ENCODE data around the gene MRPS31. TPM values are rescaled to one million over a fixed set of nuclear protein-coding genes. Genes with fewer than 3 reads are reported as not detected.
"Not testable (repeated sequence)": the region's sequence is repeated elsewhere in the genome, so short reads cannot be mapped to it uniquely, and the experiment has no call there.

Gene MRPS31
- polyA plus RNA-seq, 1 of the 3 experiments (the other 2 are of a cell fraction) = 13.3 TPM

GRCh38 chr13:40749327-40749726, 21.7 kb downstream of the MRPS31 start:
- ChIA-PET CTCF (no interaction called here), POLR2A (no interaction called here)
- Histone ChIP-seq H3K4me1 (ENCODE audit: control insufficient read depth in 1 of 2, insufficient read depth in 2 of 2, low read depth in 1 of 2, low read length in 1 of 2) (no peaks in the 10 kb centered on the region), H3F3A (replicated peaks; ENCODE audit: insufficient read depth) (peaks cover 7% of the 10 kb centered on the region), H3K4me2 (no peak overlapping the region), H3K27me3 (ENCODE audit: insufficient read depth) (no peaks in the 10 kb centered on the region), H3K9me2 (no peaks in the 10 kb centered on the region), H3K36me3 (replicated peaks in 1 of 2; ENCODE audit: control insufficient read depth in 1 of 2, insufficient read depth in 2 of 2, low read length in 1 of 2) (peaks cover 45 to 61% of the 10 kb centered on the region in 2 experiments), H3K9ac (no peak overlapping the region), H3K79me2 (ENCODE audit: insufficient read depth) (no peaks in the 10 kb centered on the region), H3K27ac (ENCODE audit: low read depth in 2 of 2, low read length in 1 of 2) (no peak overlapping the region), H3K9me3 (no peaks in the 10 kb centered on the region), H3K4me3 (ENCODE audit: low read depth in 2 of 2, low read length in 1 of 2) (no peak overlapping the region), H2AFZ (ENCODE audit: low read depth) (no peak overlapping the region), H4K20me1 (ENCODE audit: insufficient read depth) (no peaks in the 10 kb centered on the region)
- DNase-seq = no peak
- TF ChIP-seq CTCF (IDR thresholded peaks at IDR 0.05) (peak; percentile 50), RFX5 (IDR thresholded peaks at IDR 0.05; ENCODE audit: low read length) (no peak)
- 84% methylated on average over 1 of the region's 1 CpG for WGBS (ENCODE audit: low lambda C conversion rate)

- H3K4me3 ChIP-seq (ENCODE audit: low read depth in 2 of 2, low read length in 1 of 2); H3K79me2 ChIP-seq (ENCODE audit: insufficient read depth); H3K9me3 ChIP-seq; H3F3A ChIP-seq (replicated peaks; ENCODE audit: insufficient read depth); H3K4me2 ChIP-seq; H3K36me3 ChIP-seq (replicated peaks in 1 of 2; ENCODE audit: control insufficient read depth in 1 of 2, insufficient read depth in 2 of 2, low read length in 1 of 2); DNase-seq; CTCF ChIA-PET; H2AFZ ChIP-seq (ENCODE audit: low read depth); H3K9ac ChIP-seq; H3K9me2 ChIP-seq; POLR2A ChIA-PET; H3K27me3 ChIP-seq (ENCODE audit: insufficient read depth); H3K27ac ChIP-seq (ENCODE audit: low read depth in 2 of 2, low read length in 1 of 2); H4K20me1 ChIP-seq (ENCODE audit: insufficient read depth); H3K4me1 ChIP-seq (ENCODE audit: control insufficient read depth in 1 of 2, insufficient read depth in 2 of 2, low read depth in 1 of 2, low read length in 1 of 2): not testable (repeated sequence)
- WGBS (ENCODE audit: low lambda C conversion rate) = 97% methylated on average over 8 of the region's 11 CpGs
Measured at GRCh38 chr13:40735232-40735548, 35.8 kb downstream of the MRPS31 start.

GRCh38 chr13:40734536-40735231, 36.3 kb downstream of the MRPS31 start:
- H3K4me1 ChIP-seq (ENCODE audit: control insufficient read depth in 1 of 2, insufficient read depth in 2 of 2, low read depth in 1 of 2, low read length in 1 of 2); H3K36me3 ChIP-seq (replicated peaks in 1 of 2; ENCODE audit: control insufficient read depth in 1 of 2, insufficient read depth in 2 of 2, low read length in 1 of 2); POLR2A ChIA-PET; CTCF ChIA-PET; H3K4me2 ChIP-seq; H4K20me1 ChIP-seq (ENCODE audit: insufficient read depth); H3F3A ChIP-seq (replicated peaks; ENCODE audit: insufficient read depth); H3K4me3 ChIP-seq (ENCODE audit: low read depth in 2 of 2, low read length in 1 of 2); H3K9ac ChIP-seq; H3K27ac ChIP-seq (ENCODE audit: low read depth in 2 of 2, low read length in 1 of 2); H3K79me2 ChIP-seq (ENCODE audit: insufficient read depth); H2AFZ ChIP-seq (ENCODE audit: low read depth); H3K9me2 ChIP-seq; DNase-seq; H3K27me3 ChIP-seq (ENCODE audit: insufficient read depth); H3K9me3 ChIP-seq: not testable (repeated sequence)
- WGBS (ENCODE audit: low lambda C conversion rate) = 94% methylated on average over 24 of the region's 24 CpGs

- WGBS (ENCODE audit: low lambda C conversion rate) = 100% methylated on average over 1 of the region's 1 CpG
- TF ChIP-seq MXI1 (IDR thresholded peaks at IDR 0.05; ENCODE audit: low read depth, low read length) (no peak), GATA2 (CRISPR knock-in tag; IDR thresholded peaks at IDR 0.05) (no peak), SMC3 (IDR thresholded peaks at IDR 0.05; ENCODE audit: low read depth, low read length) (no peak), ELF1 (IDR thresholded peaks at IDR 0.05) (no peak), EZH2phosphoT487 (IDR thresholded peaks at IDR 0.05; ENCODE audit: borderline replicate concordance, low read depth) (no peak), TCF12 (IDR thresholded peaks at IDR 0.05) (no peak), MEF2A (IDR thresholded peaks at IDR 0.05; ENCODE audit: borderline replicate concordance, low read depth) (no peak)
- H3K9ac ChIP-seq = no peak overlapping the region
- H4K20me1 ChIP-seq (ENCODE audit: insufficient read depth) = no peaks in the 10 kb centered on the region
- no peaks in the 10 kb centered on the region; the same call in 1 of the 2 replicates for H3K79me2 ChIP-seq (ENCODE audit: insufficient read depth)
- no peaks in the 10 kb centered on the region for H3K9me2 ChIP-seq
- DNase-seq = no peak
- H3K4me3 ChIP-seq (ENCODE audit: low read depth in 2 of 2, low read length in 1 of 2) = no peak overlapping the region
- CTCF ChIA-PET = no interaction called here
- POLR2A ChIA-PET = no interaction called here
- H3K27ac ChIP-seq (ENCODE audit: low read depth in 2 of 2, low read length in 1 of 2) = no peak overlapping the region
- H3K4me2 ChIP-seq = no peak overlapping the region
- H3K9me3 ChIP-seq = no peaks in the 10 kb centered on the region
- no peaks in the 10 kb centered on the region for H3K27me3 ChIP-seq (ENCODE audit: insufficient read depth)
- no peaks in the 10 kb centered on the region for H3K4me1 ChIP-seq (ENCODE audit: control insufficient read depth in 1 of 2, insufficient read depth in 2 of 2, low read depth in 1 of 2, low read length in 1 of 2)
- H2AFZ ChIP-seq (ENCODE audit: low read depth) = no peak overlapping the region
- peaks cover 4 to 9% of the 10 kb centered on the region in 2 experiments for H3K36me3 ChIP-seq (replicated peaks in 1 of 2; ENCODE audit: control insufficient read depth in 1 of 2, insufficient read depth in 2 of 2, low read length in 1 of 2)
- no peaks in the 10 kb centered on the region for H3F3A ChIP-seq (replicated peaks; ENCODE audit: insufficient read depth)
Measured at GRCh38 chr13:40732658-40733057, 38.3 kb downstream of the MRPS31 start.
